ENCODE results near the gene ZFR.

Gene ZFR

DNA sequence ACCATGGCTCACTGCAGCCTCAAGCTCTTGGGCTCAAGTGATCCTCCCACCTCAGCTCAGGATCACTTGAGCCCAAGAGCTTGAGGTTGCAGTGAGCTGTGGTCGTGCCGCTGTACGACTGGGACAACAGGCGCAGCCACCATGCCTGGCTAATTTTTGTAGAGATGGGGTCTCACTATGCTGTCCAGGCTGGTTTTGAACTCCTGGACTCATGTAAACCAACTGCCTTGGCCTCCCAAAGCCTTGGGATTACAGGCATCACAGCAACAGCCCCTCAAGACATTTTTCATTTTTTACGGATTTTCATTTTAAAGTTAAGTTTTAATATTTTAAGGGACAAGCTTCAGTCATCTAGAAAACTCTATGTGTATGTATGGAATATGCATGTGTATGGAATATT lies 78.9 kb downstream of the ZFR start:
- TF ChIP-seq EZH2 (IDR thresholded peaks at IDR 0.05; ENCODE audit: borderline replicate concordance, low read depth, low read length, severe bottlenecking) (no peak), CTCF (IDR thresholded peaks at IDR 0.05; ENCODE audit: borderline replicate concordance, extremely low read depth, low read length, poor library complexity, severe bottlenecking) (no peak)
- no peaks in the 10 kb centered on the region for H3K79me2 ChIP-seq (ENCODE audit: insufficient read depth, low read length)
- no peak overlapping the region for H3K4me3 ChIP-seq (ENCODE audit: low read depth in 1 of 2, low read length in 2 of 2)
- H3K27me3 ChIP-seq (ENCODE audit: insufficient read depth, low read length, poor library complexity): no peaks in the 10 kb centered on the region
- H3K9ac ChIP-seq (ENCODE audit: low read depth, low read length): no peak overlapping the region
- DNase-seq (no peak), ATAC-seq (ENCODE audit: insufficient read depth, low read depth) (no peak)
- H3K36me3 ChIP-seq (ENCODE audit: insufficient read depth, low read length): peaks cover 82% of the 10 kb centered on the region
- H4K20me1 ChIP-seq (ENCODE audit: insufficient read depth, low read length): no peaks in the 10 kb centered on the region
- no peaks in the 10 kb centered on the region for H3K9me3 ChIP-seq (ENCODE audit: insufficient read depth, low read length, severe bottlenecking)
- no peak overlapping the region for H3K27ac ChIP-seq (ENCODE audit: low read length)
- no peaks in the 10 kb centered on the region for H3K4me1 ChIP-seq (ENCODE audit: insufficient read depth, low read length)
- H3K4me2 ChIP-seq (ENCODE audit: insufficient read depth, low read length): no peak overlapping the region
- no peak overlapping the region for H2AFZ ChIP-seq (ENCODE audit: low read depth, low read length)

DNA sequence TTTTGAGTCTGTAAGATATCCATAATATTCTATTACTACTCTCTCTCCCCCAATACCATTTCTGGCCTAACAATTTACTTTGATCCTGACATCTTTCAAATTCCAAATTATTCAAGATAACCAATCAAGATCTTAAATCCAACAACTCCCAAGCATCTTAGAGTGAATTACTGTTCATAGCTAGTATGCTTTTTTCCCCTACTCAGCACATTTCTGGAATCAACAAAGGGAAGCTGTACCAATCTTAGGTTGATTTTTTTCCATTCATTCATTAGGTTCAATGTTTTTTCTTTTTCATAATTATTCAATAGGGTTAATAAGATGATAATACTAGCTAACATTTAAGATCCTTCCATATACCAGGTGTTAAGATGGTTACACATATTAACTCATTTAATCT lies 81.5 kb downstream of the ZFR start:
- no peak overlapping the region for H3K4me3 ChIP-seq (ENCODE audit: low read depth in 1 of 2, low read length in 2 of 2)
- H3K27me3 ChIP-seq (ENCODE audit: insufficient read depth, low read length, poor library complexity): no peaks in the 10 kb centered on the region
- H2AFZ ChIP-seq (ENCODE audit: low read depth, low read length): no peak overlapping the region
- no peaks in the 10 kb centered on the region for H4K20me1 ChIP-seq (ENCODE audit: insufficient read depth, low read length)
- H3K9me3 ChIP-seq (ENCODE audit: insufficient read depth, low read length, severe bottlenecking): no peaks in the 10 kb centered on the region
- TF ChIP-seq CTCF (IDR thresholded peaks at IDR 0.05; ENCODE audit: borderline replicate concordance, extremely low read depth, low read length, poor library complexity, severe bottlenecking): no peak
- TF ChIP-seq EZH2 (IDR thresholded peaks at IDR 0.05; ENCODE audit: borderline replicate concordance, low read depth, low read length, severe bottlenecking): no peak
- H3K9ac ChIP-seq (ENCODE audit: low read depth, low read length): no peak overlapping the region
- H3K4me1 ChIP-seq (ENCODE audit: insufficient read depth, low read length): no peaks in the 10 kb centered on the region
- H3K36me3 ChIP-seq (ENCODE audit: insufficient read depth, low read length): peaks cover 83% of the 10 kb centered on the region
- H3K4me2 ChIP-seq (ENCODE audit: insufficient read depth, low read length): no peak overlapping the region
- ATAC-seq (ENCODE audit: insufficient read depth, low read depth) (no peak), DNase-seq (no peak)
- H3K27ac ChIP-seq (ENCODE audit: low read length): no peak overlapping the region
- no peaks in the 10 kb centered on the region for H3K79me2 ChIP-seq (ENCODE audit: insufficient read depth, low read length)

- H3K9me3 ChIP-seq (ENCODE audit: insufficient read depth, low read length, severe bottlenecking): no peaks in the 10 kb centered on the region
- H3K4me2 ChIP-seq (ENCODE audit: insufficient read depth, low read length): no peak overlapping the region
- no peaks in the 10 kb centered on the region for H3K4me1 ChIP-seq (ENCODE audit: insufficient read depth, low read length)
- TF ChIP-seq EZH2 (IDR thresholded peaks at IDR 0.05; ENCODE audit: borderline replicate concordance, low read depth, low read length, severe bottlenecking): no peak
- TF ChIP-seq CTCF (IDR thresholded peaks at IDR 0.05; ENCODE audit: borderline replicate concordance, extremely low read depth, low read length, poor library complexity, severe bottlenecking): no peak
- H3K9ac ChIP-seq (ENCODE audit: low read depth, low read length): no peak overlapping the region
- H2AFZ ChIP-seq (ENCODE audit: low read depth, low read length): no peak overlapping the region
- DNase-seq (no peak), ATAC-seq (ENCODE audit: insufficient read depth, low read depth) (no peak)
- H3K27me3 ChIP-seq (ENCODE audit: insufficient read depth, low read length, poor library complexity): no peaks in the 10 kb centered on the region
- no peaks in the 10 kb centered on the region for H4K20me1 ChIP-seq (ENCODE audit: insufficient read depth, low read length)
- H3K4me3 ChIP-seq (ENCODE audit: low read depth in 1 of 2, low read length in 2 of 2): no peak overlapping the region
- no peak overlapping the region for H3K27ac ChIP-seq (ENCODE audit: low read length)
- H3K36me3 ChIP-seq (ENCODE audit: insufficient read depth, low read length): peaks cover 85% of the 10 kb centered on the region
- no peaks in the 10 kb centered on the region for H3K79me2 ChIP-seq (ENCODE audit: insufficient read depth, low read length)
Measured at GRCh38 chr5:32362527-32362926, 82.0 kb downstream of the ZFR start.

- Histone ChIP-seq H3K27me3 (ENCODE audit: insufficient read depth, low read length, poor library complexity) (no peaks in the 10 kb centered on the region), H3K36me3 (ENCODE audit: insufficient read depth, low read length) (peaks cover 89% of the 10 kb centered on the region), H4K20me1 (ENCODE audit: insufficient read depth, low read length) (no peaks in the 10 kb centered on the region), H3K4me2 (ENCODE audit: insufficient read depth, low read length) (no peak overlapping the region), H3K4me3 (ENCODE audit: low read depth in 1 of 2, low read length in 2 of 2) (no peak overlapping the region), H3K4me1 (ENCODE audit: insufficient read depth, low read length) (no peaks in the 10 kb centered on the region), H3K79me2 (ENCODE audit: insufficient read depth, low read length) (no peaks in the 10 kb centered on the region), H3K27ac (ENCODE audit: low read length) (no peak overlapping the region), H2AFZ (ENCODE audit: low read depth, low read length) (no peak overlapping the region), H3K9me3 (ENCODE audit: insufficient read depth, low read length, severe bottlenecking) (no peaks in the 10 kb centered on the region), H3K9ac (ENCODE audit: low read depth, low read length) (no peak overlapping the region)
- ATAC-seq (ENCODE audit: insufficient read depth, low read depth) (no peak), DNase-seq (no peak)
- TF ChIP-seq EZH2 (IDR thresholded peaks at IDR 0.05; ENCODE audit: borderline replicate concordance, low read depth, low read length, severe bottlenecking): no peak
- TF ChIP-seq CTCF (IDR thresholded peaks at IDR 0.05; ENCODE audit: borderline replicate concordance, extremely low read depth, low read length, poor library complexity, severe bottlenecking): no peak
Measured at GRCh38 chr5:32360906-32361305, 83.6 kb downstream of the ZFR start.
